Stimulated activated naive CD8-positive, alpha-beta T cell treated with anti-CD3 and anti-CD28 coated beads, Interleukin-15, amount 100 ng/mL, for 72 hours (primary cell): Measurements from ENCODE around the gene RMND5A.

Experiments
- ATAC-seq: fragments of 150-1000 bp; cut with Tn5 transposase; 2 replicates; pipeline ENCODE4 v1.10.0; 2021; ENCODE audit warnings: mild to moderate bottlenecking, moderate library complexity
- DNase-seq, 2 donors: peaks; one replicate each; pipeline ENCODE4 v3.0.0; 2021 to 2022
- H3K27ac Mint-ChIP-seq, 2 donors: one replicate each; pipeline ENCODE4 v1.8.0; 2022; ENCODE audit warnings: mild to moderate bottlenecking in 2 of 2, mixed read lengths in 2 of 2, moderate library complexity in 2 of 2
- H3K27me3 Mint-ChIP-seq: one replicate; pipeline ENCODE4 v1.8.0; 2022; ENCODE audit warnings: mixed read lengths
- H3K4me1 Mint-ChIP-seq: one replicate; pipeline ENCODE4 v1.8.0; 2022; ENCODE audit warnings: mild to moderate bottlenecking, mixed read lengths
- H3K4me3 Mint-ChIP-seq, 2 donors: one replicate each; pipeline ENCODE4 v1.8.0; 2022; ENCODE audit warnings: mild to moderate bottlenecking in 2 of 2, mixed read lengths in 2 of 2, moderate library complexity in 1 of 2
- H3K9me3 Mint-ChIP-seq, 2 donors: one replicate each; pipeline ENCODE4 v1.8.0; 2022; ENCODE audit warnings: mixed read lengths in 2 of 2

RMND5A gene

GRCh38 chr2:86818114-86818801, 98.2 kb downstream of the RMND5A start:
- peak overlapping the region; percentile 30 to 37 for H3K4me3 Mint-ChIP-seq

GRCh38 chr2:86818957-86819356, 98.9 kb downstream of the RMND5A start:
- H3K9me3 Mint-ChIP-seq = peaks cover 0 to 5% of the 10 kb centered on the region in 2 donors
- H3K4me1 Mint-ChIP-seq = peaks cover 95% of the 10 kb centered on the region
- DNase-seq (no peak), ATAC-seq (no peak)
- H3K27me3 Mint-ChIP-seq = no peaks in the 10 kb centered on the region
- peak overlapping the region; percentile 30 to 37 for H3K4me3 Mint-ChIP-seq
- peak overlapping the region in 1 of 2 donors; percentile 33 for H3K27ac Mint-ChIP-seq

More at GRCh38 chr2:86818114-86818801, 98.2 kb downstream of the RMND5A start:
- no peak for ATAC-seq
- peaks cover 0 to 5% of the 10 kb centered on the region in 2 donors for H3K9me3 Mint-ChIP-seq
- no peak for DNase-seq
- H3K4me1 Mint-ChIP-seq = peaks cover 95% of the 10 kb centered on the region
- peak overlapping the region in 1 of 2 donors; percentile 15 for H3K27ac Mint-ChIP-seq
- H3K27me3 Mint-ChIP-seq = no peaks in the 10 kb centered on the region

GRCh38 chr2:86821306-86821705, 101.2 kb downstream of the RMND5A start:
- DNase-seq (no peak), ATAC-seq (peak; percentile 10)
- H3K4me1 Mint-ChIP-seq = peaks cover 94% of the 10 kb centered on the region
- H3K27me3 Mint-ChIP-seq = no peaks in the 10 kb centered on the region
- H3K27ac Mint-ChIP-seq = peak overlapping the region; percentile 71 to 89
- H3K4me3 Mint-ChIP-seq = peak overlapping the region; percentile 78 to 80
- peaks cover 0 to 5% of the 10 kb centered on the region in 2 donors for H3K9me3 Mint-ChIP-seq

- no peaks in the 10 kb centered on the region for H3K27me3 Mint-ChIP-seq
- H3K4me1 Mint-ChIP-seq = peaks cover 94% of the 10 kb centered on the region
- ATAC-seq (no peak), DNase-seq (no peak)
- H3K4me3 Mint-ChIP-seq = peak overlapping the region; percentile 78 to 80
- H3K27ac Mint-ChIP-seq = peak overlapping the region; percentile 71 to 90
- H3K9me3 Mint-ChIP-seq = peaks cover 0 to 5% of the 10 kb centered on the region in 2 donors
Measured at GRCh38 chr2:86821842-86822241, 101.8 kb downstream of the RMND5A start.

- H3K27ac Mint-ChIP-seq = peak overlapping the region in 1 of 2 donors; percentile 12
- H3K27me3 Mint-ChIP-seq = no peaks in the 10 kb centered on the region
- H3K9me3 Mint-ChIP-seq = peaks cover 0 to 5% of the 10 kb centered on the region in 2 donors
- no peak for DNase-seq
- no peak for ATAC-seq
- H3K4me3 Mint-ChIP-seq = peak overlapping the region; percentile 11 to 38
- peaks cover 94% of the 10 kb centered on the region for H3K4me1 Mint-ChIP-seq
Measured at GRCh38 chr2:86822668-86823345, 102.7 kb downstream of the RMND5A start.

- H3K27ac Mint-ChIP-seq = peak overlapping the region; percentile 80 to 88
- H3K9me3 Mint-ChIP-seq = peaks cover 0 to 5% of the 10 kb centered on the region in 2 donors
- H3K27me3 Mint-ChIP-seq = no peaks in the 10 kb centered on the region
- peaks cover 96% of the 10 kb centered on the region for H3K4me1 Mint-ChIP-seq
- ATAC-seq = peak; percentile 1
- peak overlapping the region; percentile 77 to 84 for H3K4me3 Mint-ChIP-seq
- DNase-seq = no peak
Measured at GRCh38 chr2:86825036-86825692, 105.1 kb downstream of the RMND5A start.

- Mint-ChIP-seq H3K4me3 (peak overlapping the region; percentile 77 to 84), H3K27me3 (no peaks in the 10 kb centered on the region), H3K9me3 (peaks cover 0 to 5% of the 10 kb centered on the region in 2 donors), H3K27ac (peak overlapping the region; percentile 80 to 88), H3K4me1 (peaks cover 91% of the 10 kb centered on the region)
- DNase-seq (peak; percentile 81 to 87), ATAC-seq (peak; percentile 94)
Measured at GRCh38 chr2:86825693-86826381, 105.7 kb downstream of the RMND5A start.

- Mint-ChIP-seq H3K9me3 (peaks cover 0 to 5% of the 10 kb centered on the region in 2 donors), H3K4me3 (peak overlapping the region; percentile 77 to 84), H3K4me1 (peaks cover 91% of the 10 kb centered on the region), H3K27ac (peak overlapping the region; percentile 80 to 88), H3K27me3 (no peaks in the 10 kb centered on the region)
- ATAC-seq (no peak), DNase-seq (no peak)
Measured at GRCh38 chr2:86826951-86827350, 106.9 kb downstream of the RMND5A start.
